ENCODE measurements around the gene MAST1. TPM values are rescaled to one million over a fixed set of nuclear protein-coding genes. Genes with fewer than 3 reads are reported as not detected.

The MAST1 gene
- total RNA-seq, 1 donor from 2014 or later: 0.15 TPM

GRCh38 chr19:12918253-12918652, 79.9 kb downstream of the MAST1 start:
- Histone ChIP-seq H3K9me3 (no peaks in the 10 kb centered on the region), H3K27me3 (ENCODE audit: low read depth) (no peaks in the 10 kb centered on the region), H3K4me3 (no peak overlapping the region), H3K36me3 (peaks cover 13% of the 10 kb centered on the region), H3K27ac (no peak overlapping the region), H3K4me1 (peaks cover 16% of the 10 kb centered on the region)
- TF ChIP-seq CTCF (IDR thresholded peaks at IDR 0.05): no peak
- no peak for ATAC-seq
- intact Hi-C loops (cut with DNase I): no loop called here
- no peak for DNase-seq

- no peak overlapping the region for H3K4me3 ChIP-seq
- no peaks in the 10 kb centered on the region for H3K9me3 ChIP-seq
- peaks cover 6% of the 10 kb centered on the region for H3K4me1 ChIP-seq
- TF ChIP-seq CTCF (IDR thresholded peaks at IDR 0.05): no peak
- intact Hi-C loops (cut with DNase I): no loop called here
- H3K27me3 ChIP-seq (ENCODE audit: low read depth): no peaks in the 10 kb centered on the region
- ATAC-seq: no peak
- DNase-seq: no peak
- no peak overlapping the region for H3K27ac ChIP-seq
- H3K36me3 ChIP-seq: peaks cover 41% of the 10 kb centered on the region
These were observed 82.7 kb downstream of the MAST1 start for GRCh38 chr19:12921047-12921446.

GRCh38 chr19:12922959-12923358, 84.6 kb downstream of the MAST1 start:
- TF ChIP-seq CTCF (IDR thresholded peaks at IDR 0.05): no peak
- H3K27ac ChIP-seq: no peak overlapping the region
- peaks cover 60% of the 10 kb centered on the region for H3K36me3 ChIP-seq
- ATAC-seq: no peak
- no peak for DNase-seq
- H3K4me1 ChIP-seq: peaks cover 6% of the 10 kb centered on the region
- H3K27me3 ChIP-seq (ENCODE audit: low read depth): no peaks in the 10 kb centered on the region
- intact Hi-C loops (cut with DNase I): no loop called here
- no peak overlapping the region for H3K4me3 ChIP-seq
- no peaks in the 10 kb centered on the region for H3K9me3 ChIP-seq

Small RNA genes lying within 50 kb of the gene (microRNA-seq; reads per million reads assigned to microRNA genes)
- gene MIR5695 (ENCODE audit: borderline number of aligned reads) (not detected), gene MIR6794 (ENCODE audit: borderline number of aligned reads) (not detected)

Other genes starting within 250 kb of the MAST1 start
- 10.3 TPM for gene ZNF490, start 227.7 kb upstream of the MAST1 start, total RNA-seq
- gene ZNF791, start 227.6 kb upstream of the MAST1 start, total RNA-seq: 27.2 TPM
- 251 TPM for gene MAN2B1, start 171.8 kb upstream of the MAST1 start, total RNA-seq
- gene WDR83, start 171.7 kb upstream of the MAST1 start, total RNA-seq: 8.6 TPM
- 77.0 TPM for gene DHPS, start 156.6 kb upstream of the MAST1 start, total RNA-seq
- gene GNG14, start 150.5 kb upstream of the MAST1 start, total RNA-seq: not detected
- gene FBXW9, start 141.9 kb upstream of the MAST1 start, total RNA-seq: 6.0 TPM
- 42.7 TPM for gene TNPO2, start 114.6 kb upstream of the MAST1 start, total RNA-seq
- gene TRIR, start 103.8 kb upstream of the MAST1 start, total RNA-seq: 154 TPM
- gene GET3, start 101.0 kb upstream of the MAST1 start, total RNA-seq: 57.5 TPM
- gene BEST2, start 86.7 kb upstream of the MAST1 start, total RNA-seq: not detected
- gene HOOK2, start 63.0 kb upstream of the MAST1 start, total RNA-seq: 57.5 TPM
- 131 TPM for gene JUNB, start 47.0 kb upstream of the MAST1 start, total RNA-seq
- gene PRDX2, start 36.7 kb upstream of the MAST1 start, total RNA-seq: 101 TPM
- gene THSD8, start 36.4 kb upstream of the MAST1 start, total RNA-seq: 1.5 TPM
- gene RNASEH2A, start 31.9 kb upstream of the MAST1 start, total RNA-seq: 10.9 TPM
- gene RTBDN, start 3.9 kb upstream of the MAST1 start, total RNA-seq: not detected
- 101 TPM for gene DNASE2, start 42.9 kb downstream of the MAST1 start, total RNA-seq
- 0.24 TPM for gene KLF1, start 48.7 kb downstream of the MAST1 start, total RNA-seq
- 23.9 TPM for gene GCDH, start 52.6 kb downstream of the MAST1 start, total RNA-seq
- gene SYCE2, start 80.8 kb downstream of the MAST1 start, total RNA-seq: not detected
- gene FARSA, start 95.2 kb downstream of the MAST1 start, total RNA-seq: 44.4 TPM
- gene CALR, start 100.1 kb downstream of the MAST1 start, total RNA-seq: 872 TPM
- gene RAD23A, start 107.3 kb downstream of the MAST1 start, total RNA-seq: 93.3 TPM
- gene GADD45GIP1, start 118.7 kb downstream of the MAST1 start, total RNA-seq: 14.8 TPM
- 0.32 TPM for gene DAND5, start 131.1 kb downstream of the MAST1 start, total RNA-seq
- gene NFIX, start 157.0 kb downstream of the MAST1 start, total RNA-seq: 146 TPM